ENCODE data around the gene L3MBTL4. TPM values are rescaled to one million over a fixed set of nuclear protein-coding genes. Genes with fewer than 3 reads are reported as not detected.

L3MBTL4 gene
- total and polyA plus RNA-seq, 7 experiments from 2014 or later, result 0.05 to 7.6 (median 0.49) TPM

DNA sequence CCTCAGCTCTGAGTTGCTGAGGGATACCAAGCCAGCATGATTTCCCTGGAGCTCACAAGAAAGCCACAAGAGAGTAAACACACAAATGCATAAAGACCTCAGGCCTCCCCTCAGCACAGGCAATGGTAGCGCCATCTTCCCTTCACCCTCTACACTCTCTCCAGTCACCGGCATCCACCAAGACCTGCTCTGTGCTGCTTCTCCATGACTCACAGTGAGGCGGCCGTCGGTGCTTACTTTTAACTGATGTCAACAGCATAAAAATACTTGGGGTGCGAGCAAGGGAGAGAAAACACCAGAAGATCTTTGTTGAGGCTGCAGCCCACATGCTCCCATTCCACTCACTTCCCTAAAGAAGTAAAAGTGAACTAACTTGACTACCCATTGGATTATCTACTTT lies 46.7 kb downstream of the L3MBTL4 start:
- Histone ChIP-seq H3K9me3 (ENCODE audit: control insufficient read depth in 2 of 3, low read length in 3 of 3) (no peaks in the 10 kb centered on the region), H3K36me3 (ENCODE audit: control insufficient read depth in 2 of 3, insufficient read depth in 3 of 3, low read length in 3 of 3) (no peaks in the 10 kb centered on the region), H3K4me3 (ENCODE audit: low read length) (no peak overlapping the region), H3K4me1 (ENCODE audit: control insufficient read depth in 2 of 2, insufficient read depth in 2 of 2, low read length in 2 of 2) (no peaks in the 10 kb centered on the region), H3K27ac (ENCODE audit: low read depth, low read length) (no peak overlapping the region), H3K27me3 (ENCODE audit: control insufficient read depth in 2 of 2, insufficient read depth in 2 of 2, low read length in 2 of 2) (no peaks in the 10 kb centered on the region)
- Mint-ChIP-seq H3K36me3 (no peaks in the 10 kb centered on the region), H3K4me1 (no peaks in the 10 kb centered on the region), H3K27me3 (peaks cover 0 to 8% (median 0%) of the 10 kb centered on the region in 5 donors), H3K4me3 (no peak overlapping the region), H3K9me3 (peaks cover 0 to 8% (median 0%) of the 10 kb centered on the region in 11 donors), H3K27ac (no peak overlapping the region)
- POLR2A ChIA-PET, result no interaction called here
- intact Hi-C loops (cut with micrococcal nuclease), result no loop called here
- CTCF ChIA-PET, result interaction anchor here (0.9 kb wide), 1 partner anchor 84 kb away, joined by 3 read pairs; no protein-coding TSS in a partner anchor
- no peak for ATAC-seq
- no peak for DNase-seq

DNA sequence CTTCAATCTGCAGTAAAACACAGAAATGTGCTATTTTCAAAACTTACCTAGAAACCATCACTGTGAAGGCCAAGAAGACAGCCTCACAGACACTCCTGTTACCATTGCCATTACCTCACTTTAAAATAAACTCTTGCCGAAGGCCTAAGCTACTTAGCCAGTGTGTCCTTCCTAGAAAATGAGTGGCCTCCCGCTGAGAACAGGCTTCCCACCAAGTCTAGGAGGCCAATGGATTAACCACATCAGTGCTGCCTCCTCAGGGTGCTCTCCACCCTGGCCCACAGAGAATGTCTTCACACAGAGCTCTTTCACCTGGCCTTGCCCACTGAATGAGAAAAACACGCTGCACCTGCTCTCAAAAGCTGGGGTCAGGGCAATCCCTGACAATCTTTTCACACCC lies 47.5 kb downstream of the L3MBTL4 start:
- H3K4me3 Mint-ChIP-seq, result no peak overlapping the region
- Histone ChIP-seq H3K27me3 (ENCODE audit: control insufficient read depth in 2 of 2, insufficient read depth in 2 of 2, low read length in 2 of 2) (no peaks in the 10 kb centered on the region), H3K4me1 (ENCODE audit: control insufficient read depth in 2 of 2, insufficient read depth in 2 of 2, low read length in 2 of 2) (no peaks in the 10 kb centered on the region), H3K36me3 (ENCODE audit: control insufficient read depth in 2 of 3, insufficient read depth in 3 of 3, low read length in 3 of 3) (no peaks in the 10 kb centered on the region), H3K27ac (ENCODE audit: low read depth, low read length) (no peak overlapping the region), H3K4me3 (ENCODE audit: low read length) (no peak overlapping the region), H3K9me3 (ENCODE audit: control insufficient read depth in 2 of 3, low read length in 3 of 3) (no peaks in the 10 kb centered on the region)
- peaks cover 0 to 8% (median 0%) of the 10 kb centered on the region in 5 donors for H3K27me3 Mint-ChIP-seq
- H3K27ac Mint-ChIP-seq, result no peak overlapping the region
- ChIA-PET POLR2A (no interaction called here), CTCF (interaction anchor here (0.9 kb wide), 1 partner anchor 84 kb away, joined by 3 read pairs; no protein-coding TSS in a partner anchor)
- DNase-seq, result no peak
- intact Hi-C loops (cut with micrococcal nuclease), result no loop called here
- H3K9me3 Mint-ChIP-seq, result peaks cover 0 to 8% (median 0%) of the 10 kb centered on the region in 11 donors
- no peaks in the 10 kb centered on the region for H3K36me3 Mint-ChIP-seq
- no peaks in the 10 kb centered on the region for H3K4me1 Mint-ChIP-seq
- ATAC-seq, result no peak

DNA sequence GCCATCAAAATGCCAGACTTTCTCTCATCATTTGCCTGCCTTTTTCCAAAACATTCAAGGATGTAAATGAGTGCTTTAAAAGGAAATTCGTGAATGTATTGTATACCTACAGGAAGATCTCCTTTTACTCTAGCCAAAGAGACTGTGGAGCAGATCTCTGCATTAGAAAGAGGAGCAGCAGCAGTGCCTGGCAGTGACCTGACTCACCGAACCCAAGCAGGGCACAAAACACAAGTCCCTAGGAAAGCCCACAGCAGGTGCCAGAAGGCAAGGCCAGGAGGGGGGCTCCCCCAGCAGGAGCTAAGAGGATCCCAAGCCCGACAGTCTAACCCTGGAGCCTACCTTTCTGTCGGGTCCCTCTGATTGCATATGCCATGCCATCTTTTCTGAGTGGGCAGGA lies 47.9 kb downstream of the L3MBTL4 start:
- peaks cover 0 to 8% (median 0%) of the 10 kb centered on the region in 5 donors for H3K27me3 Mint-ChIP-seq
- Histone ChIP-seq H3K9me3 (ENCODE audit: control insufficient read depth in 2 of 3, low read length in 3 of 3) (no peaks in the 10 kb centered on the region), H3K27me3 (ENCODE audit: control insufficient read depth in 2 of 2, insufficient read depth in 2 of 2, low read length in 2 of 2) (no peaks in the 10 kb centered on the region), H3K36me3 (ENCODE audit: control insufficient read depth in 2 of 3, insufficient read depth in 3 of 3, low read length in 3 of 3) (no peaks in the 10 kb centered on the region), H3K4me1 (ENCODE audit: control insufficient read depth in 2 of 2, insufficient read depth in 2 of 2, low read length in 2 of 2) (no peaks in the 10 kb centered on the region), H3K27ac (ENCODE audit: low read depth, low read length) (no peak overlapping the region), H3K4me3 (ENCODE audit: low read length) (no peak overlapping the region)
- peaks cover 0 to 1% (median 0%) of the 10 kb centered on the region in 7 donors for H3K4me1 Mint-ChIP-seq
- CTCF ChIA-PET, result no interaction called here
- H3K9me3 Mint-ChIP-seq, result peaks cover 0 to 8% (median 0%) of the 10 kb centered on the region in 11 donors
- intact Hi-C loops (cut with micrococcal nuclease), result no loop called here
- no peak overlapping the region for H3K4me3 Mint-ChIP-seq
- ATAC-seq, result no peak
- no peak overlapping the region for H3K27ac Mint-ChIP-seq
- H3K36me3 Mint-ChIP-seq, result no peaks in the 10 kb centered on the region
- POLR2A ChIA-PET, result no interaction called here
- DNase-seq, result no peak

DNA sequence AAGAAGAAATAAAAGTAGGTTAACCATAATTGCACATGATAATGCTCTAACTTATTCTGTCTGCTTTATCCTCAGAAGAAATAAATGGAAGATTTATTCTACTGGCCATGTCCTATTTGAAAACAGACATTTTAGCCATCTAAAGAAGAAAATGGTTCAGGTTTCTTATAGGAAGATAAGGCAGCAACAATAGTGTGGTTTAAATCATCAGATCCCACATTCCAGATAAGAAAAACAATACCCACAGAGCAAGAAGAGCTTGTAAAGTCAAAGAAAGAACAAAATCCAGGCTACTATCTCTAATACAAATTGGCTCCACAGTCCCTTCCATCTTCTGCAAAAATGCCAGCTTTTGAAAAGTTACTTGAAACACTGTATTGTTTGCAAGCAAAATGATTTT lies 49.3 kb downstream of the L3MBTL4 start:
- no peak overlapping the region for H3K27ac Mint-ChIP-seq
- ATAC-seq (no peak), DNase-seq (no peak)
- peaks cover 0 to 1% (median 0%) of the 10 kb centered on the region in 7 donors for H3K4me1 Mint-ChIP-seq
- peaks cover 0 to 8% (median 0%) of the 10 kb centered on the region in 5 donors for H3K27me3 Mint-ChIP-seq
- intact Hi-C loops (cut with micrococcal nuclease), result no loop called here
- Histone ChIP-seq H3K4me1 (ENCODE audit: control insufficient read depth in 2 of 2, insufficient read depth in 2 of 2, low read length in 2 of 2) (no peaks in the 10 kb centered on the region), H3K27me3 (ENCODE audit: control insufficient read depth in 2 of 2, insufficient read depth in 2 of 2, low read length in 2 of 2) (no peaks in the 10 kb centered on the region), H3K4me3 (ENCODE audit: low read length) (no peak overlapping the region), H3K36me3 (ENCODE audit: control insufficient read depth in 2 of 3, insufficient read depth in 3 of 3, low read length in 3 of 3) (no peaks in the 10 kb centered on the region), H3K27ac (ENCODE audit: low read depth, low read length) (no peak overlapping the region), H3K9me3 (ENCODE audit: control insufficient read depth in 2 of 3, low read length in 3 of 3) (no peaks in the 10 kb centered on the region)
- H3K36me3 Mint-ChIP-seq, result no peaks in the 10 kb centered on the region
- ChIA-PET POLR2A (no interaction called here), CTCF (interaction anchor here (1.0 kb wide), 1 partner anchor 11 kb away, joined by 3 read pairs; no protein-coding TSS in a partner anchor)
- peaks cover 0 to 8% (median 0%) of the 10 kb centered on the region in 11 donors for H3K9me3 Mint-ChIP-seq
- no peak overlapping the region for H3K4me3 Mint-ChIP-seq

DNA sequence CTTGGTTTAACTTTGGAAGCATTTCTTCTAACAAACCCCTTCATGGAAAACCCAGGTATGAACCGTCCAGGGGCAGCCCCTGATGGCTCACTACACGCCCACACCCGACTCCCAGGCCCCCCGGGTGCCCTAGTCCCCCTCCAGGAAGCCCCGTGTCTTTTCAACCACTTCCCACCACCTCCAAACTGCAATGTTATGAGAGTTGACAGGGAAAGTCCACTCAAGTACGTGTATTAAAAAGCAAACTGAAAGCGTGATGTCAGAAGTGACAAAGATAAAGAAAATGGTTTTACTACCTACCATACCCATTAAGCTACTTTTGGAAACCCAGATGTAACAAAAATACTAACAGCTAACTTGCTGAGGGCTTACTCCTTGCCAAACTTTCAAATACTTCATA lies 51.5 kb downstream of the L3MBTL4 start:
- POLR2A ChIA-PET, result no interaction called here
- ATAC-seq, result no peak

DNA sequence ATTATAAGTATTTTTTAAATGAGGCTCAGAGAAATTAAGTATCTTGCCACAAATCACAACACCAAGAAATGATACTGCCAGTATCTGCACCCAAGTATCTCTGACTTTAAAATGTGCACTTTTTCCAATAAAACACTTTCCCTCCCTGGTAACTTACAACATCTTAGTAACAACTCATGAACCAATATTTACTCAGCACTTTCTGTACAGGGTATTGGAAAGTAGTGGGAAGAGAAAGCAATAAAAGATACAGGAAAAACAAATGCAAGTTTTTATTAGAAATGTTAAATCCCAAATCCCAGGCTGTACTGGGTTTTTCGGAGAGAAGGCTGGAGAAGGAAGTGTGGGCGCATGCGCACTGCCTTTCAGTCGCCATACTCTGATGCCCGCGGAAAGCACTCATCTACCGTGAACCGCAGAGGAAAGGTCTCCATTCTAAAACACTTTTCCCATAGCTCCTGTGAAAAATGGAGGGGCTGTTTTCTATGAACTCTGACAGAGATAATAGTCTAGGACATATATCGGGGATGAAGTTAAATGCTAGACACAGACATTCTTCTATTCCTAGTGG lies 52.1 kb downstream of the L3MBTL4 start:
- H3K4me1 Mint-ChIP-seq, result peaks cover 0 to 3% (median 0%) of the 10 kb centered on the region in 7 donors
- no peak overlapping the region for H3K27ac Mint-ChIP-seq
- no peaks in the 10 kb centered on the region for H3K36me3 ChIP-seq (ENCODE audit: control insufficient read depth in 2 of 3, insufficient read depth in 3 of 3, low read length in 3 of 3)
- H3K4me3 Mint-ChIP-seq, result no peak overlapping the region
- no peaks in the 10 kb centered on the region for H3K27me3 ChIP-seq (ENCODE audit: control insufficient read depth in 2 of 2, insufficient read depth in 2 of 2, low read length in 2 of 2)
- no peak overlapping the region for H3K4me3 ChIP-seq (ENCODE audit: low read length)
- DNase-seq (no peak), ATAC-seq (no peak)
- POLR2A ChIA-PET, result no interaction called here
- CTCF ChIA-PET, result no interaction called here
- peaks cover 0 to 8% (median 0%) of the 10 kb centered on the region in 11 donors for H3K9me3 Mint-ChIP-seq
- H3K36me3 Mint-ChIP-seq, result no peaks in the 10 kb centered on the region
- H3K27me3 Mint-ChIP-seq, result peaks cover 0 to under 1% (median 0%) of the 10 kb centered on the region in 5 donors
- H3K9me3 ChIP-seq (ENCODE audit: control insufficient read depth in 2 of 3, low read length in 3 of 3), result no peaks in the 10 kb centered on the region
- intact Hi-C loops (cut with micrococcal nuclease), result no loop called here
- no peaks in the 10 kb centered on the region for H3K4me1 ChIP-seq (ENCODE audit: control insufficient read depth in 2 of 2, insufficient read depth in 2 of 2, low read length in 2 of 2)
- H3K27ac ChIP-seq (ENCODE audit: low read depth, low read length), result no peak overlapping the region

More for the DNA sequence above, 51.5 kb downstream of the L3MBTL4 start:
- Histone ChIP-seq H3K4me1 (ENCODE audit: control insufficient read depth in 2 of 2, insufficient read depth in 2 of 2, low read length in 2 of 2) (no peaks in the 10 kb centered on the region), H3K27ac (ENCODE audit: low read depth, low read length) (no peak overlapping the region), H3K27me3 (ENCODE audit: control insufficient read depth in 2 of 2, insufficient read depth in 2 of 2, low read length in 2 of 2) (no peaks in the 10 kb centered on the region), H3K36me3 (ENCODE audit: control insufficient read depth in 2 of 3, insufficient read depth in 3 of 3, low read length in 3 of 3) (no peaks in the 10 kb centered on the region), H3K9me3 (ENCODE audit: control insufficient read depth in 2 of 3, low read length in 3 of 3) (no peaks in the 10 kb centered on the region), H3K4me3 (ENCODE audit: low read length) (no peak overlapping the region)
- intact Hi-C loops (cut with micrococcal nuclease), result no loop called here
- Mint-ChIP-seq H3K27me3 (peaks cover 0 to 7% (median 0%) of the 10 kb centered on the region in 5 donors), H3K4me3 (no peak overlapping the region), H3K4me1 (peaks cover 0 to 3% (median 0%) of the 10 kb centered on the region in 7 donors), H3K27ac (no peak overlapping the region), H3K36me3 (no peaks in the 10 kb centered on the region), H3K9me3 (peaks cover 0 to 12% (median 0%) of the 10 kb centered on the region in 11 donors)
- CTCF ChIA-PET, result no interaction called here
- no peak for DNase-seq

DNA sequence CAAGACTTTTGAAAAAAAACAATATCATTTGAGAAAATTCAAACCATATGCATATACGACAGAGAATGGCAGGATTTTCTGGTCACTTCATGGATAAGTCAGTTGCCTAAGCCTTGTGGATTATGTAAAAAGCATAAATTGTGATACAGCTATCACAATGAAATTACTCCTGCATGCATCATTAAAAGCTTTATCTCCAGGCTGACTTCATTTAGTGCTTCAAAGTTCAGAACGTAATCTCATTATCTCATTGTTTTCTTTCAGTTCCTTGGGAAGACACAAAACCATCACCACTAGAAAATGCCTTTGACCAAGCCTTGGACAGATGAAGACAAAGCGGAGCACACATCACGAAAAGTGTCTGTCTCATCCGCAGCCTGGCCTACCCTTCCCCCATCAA lies 57.0 kb downstream of the L3MBTL4 start:
- Histone ChIP-seq H3K27ac (ENCODE audit: low read depth, low read length) (no peak overlapping the region), H3K4me1 (ENCODE audit: control insufficient read depth in 2 of 2, insufficient read depth in 2 of 2, low read length in 2 of 2) (no peaks in the 10 kb centered on the region), H3K9me3 (ENCODE audit: control insufficient read depth in 2 of 3, low read length in 3 of 3) (no peaks in the 10 kb centered on the region), H3K4me3 (ENCODE audit: low read length) (no peak overlapping the region), H3K27me3 (ENCODE audit: control insufficient read depth in 2 of 2, insufficient read depth in 2 of 2, low read length in 2 of 2) (no peaks in the 10 kb centered on the region), H3K36me3 (ENCODE audit: control insufficient read depth in 2 of 3, insufficient read depth in 3 of 3, low read length in 3 of 3) (no peaks in the 10 kb centered on the region)
- CTCF ChIA-PET, result no interaction called here
- H3K36me3 Mint-ChIP-seq, result no peaks in the 10 kb centered on the region
- DNase-seq (no peak), ATAC-seq (no peak)
- H3K27ac Mint-ChIP-seq, result no peak overlapping the region
- intact Hi-C loops (cut with micrococcal nuclease), result no loop called here
- H3K27me3 Mint-ChIP-seq, result no peaks in the 10 kb centered on the region
- POLR2A ChIA-PET, result no interaction called here
- H3K9me3 Mint-ChIP-seq, result peaks cover 0 to 6% (median 0%) of the 10 kb centered on the region in 11 donors
- no peak overlapping the region for H3K4me3 Mint-ChIP-seq
- peaks cover 0 to 3% (median 0%) of the 10 kb centered on the region in 7 donors for H3K4me1 Mint-ChIP-seq

All from naive thymus-derived CD4-positive, alpha-beta T cell (primary cell).